Neural cell (in vitro differentiated cells): ENCODE measurements around the gene STK36. TPM values are rescaled to one million over a fixed set of nuclear protein-coding genes. Genes with fewer than 3 reads are reported as not detected.

Experiments used
- H2AFZ ChIP-seq: fragments of 200-600, 300-800 bp; sonication (generic), shearing (Covaris generic); 2 replicates; pipeline ENCODE4 v1.6.0; 2014; ENCODE audit warnings: low read depth, mild to moderate bottlenecking, antibody characterized with exemption, low read length, moderate library complexity
- H3F3A ChIP-seq: fragments of 200-600 bp; shearing (Covaris generic); 2 replicates; pipeline ENCODE4 v1.6.1; 2016; ENCODE audit warnings: mild to moderate bottlenecking, moderate library complexity, mixed read lengths, antibody characterized with exemption, low read length; ENCODE audit not compliant: insufficient read depth, poor library complexity, severe bottlenecking
- H3K27ac ChIP-seq: fragments of 200-600, 300-800 bp; sonication (generic), shearing (Covaris generic); 2 replicates; pipeline ENCODE4 v1.5.1; 2014; ENCODE audit warnings: mild to moderate bottlenecking, low read length, moderate library complexity
- H3K27me3 ChIP-seq: fragments of 300-800, 200-600 bp; sonication (generic), shearing (Covaris generic); 2 replicates; pipeline ENCODE4 v1.6.0; 2014; ENCODE audit warnings: mild to moderate bottlenecking, low read depth, low read length, moderate library complexity; ENCODE audit not compliant: insufficient read depth
- H3K36me3 ChIP-seq: fragments of 300-800, 200-600 bp; sonication (generic), shearing (Covaris generic); 2 replicates; pipeline ENCODE4 v1.5.1; 2014; ENCODE audit warnings: mild to moderate bottlenecking, antibody characterized with exemption, low read length, moderate library complexity; ENCODE audit not compliant: insufficient read depth
- H3K4me2 ChIP-seq: fragments of 300-800, 200-600 bp; sonication (generic), shearing (Covaris generic); 2 replicates; pipeline ENCODE4 v1.6.0; 2014; ENCODE audit warnings: mild to moderate bottlenecking, low read length
- H3K4me3 ChIP-seq: fragments of 300-800, 200-600 bp; sonication (generic), shearing (Covaris generic); 2 replicates; pipeline ENCODE4 v1.5.1; 2014; ENCODE audit warnings: mild to moderate bottlenecking, low read length, moderate library complexity
- H3K79me2 ChIP-seq: fragments of 200-600 bp; shearing (Covaris generic); replicated peaks from 2 replicates; pipeline ENCODE4 v1.6.0; 2014; ENCODE audit warnings: mild to moderate bottlenecking, low read length, moderate library complexity; ENCODE audit not compliant: insufficient read depth
- H3K9ac ChIP-seq: fragments of 300-800, 200-600 bp; sonication (generic), shearing (Covaris generic); 2 replicates; pipeline ENCODE4 v1.6.1; 2016; ENCODE audit warnings: mild to moderate bottlenecking, low read length, mixed read lengths
- H3K9me2 ChIP-seq: fragments of 200-600 bp; shearing (Covaris generic); 2 replicates; pipeline ENCODE4 v1.6.1; 2016; ENCODE audit warnings: mild to moderate bottlenecking, low read length, mixed read lengths; ENCODE audit not compliant: insufficient read depth
- H3K9me3 ChIP-seq: fragments of 200-600, 300-800 bp; sonication (generic), shearing (Covaris generic); 2 replicates; pipeline ENCODE4 v1.6.1; 2016; ENCODE audit warnings: mild to moderate bottlenecking, mixed run types, low read length, moderate library complexity, mixed read lengths
- H4K20me1 ChIP-seq: fragments of 200-600 bp; shearing (Covaris generic); 2 replicates; pipeline ENCODE4 v1.6.1; 2016; ENCODE audit warnings: mild to moderate bottlenecking, mixed run types; ENCODE audit not compliant: insufficient read depth
- EP300 ChIP-seq: fragments of 450-650 bp; conservative IDR thresholded peaks from 2 replicates; pipeline ENCODE4 v1.6.1; 2014; ENCODE audit warnings: antibody characterized with exemption, mild to moderate bottlenecking, moderate library complexity; ENCODE audit not compliant: poor library complexity, severe bottlenecking
- EZH2 ChIP-seq: fragments of 200-600, 300-800 bp; shearing (Covaris generic), sonication (generic); IDR thresholded peaks from 2 replicates; pipeline ENCODE4 v1.6.1; 2014; ENCODE audit warnings: antibody characterized with exemption, low read length, borderline replicate concordance, mild to moderate bottlenecking; ENCODE audit not compliant: insufficient read depth, poor library complexity, severe bottlenecking
- MXI1 ChIP-seq: fragments of 450-650 bp; conservative IDR thresholded peaks from 2 replicates; pipeline ENCODE4 v1.6.1; 2014; ENCODE audit warnings: antibody characterized with exemption, mild to moderate bottlenecking; ENCODE audit not compliant: poor library complexity, severe bottlenecking
- POLR2AphosphoS5 ChIP-seq: IDR thresholded peaks from 2 replicates; pipeline ENCODE4 v1.6.1; 2012
- RAD21 ChIP-seq: fragments of 450-650 bp; conservative IDR thresholded peaks from 2 replicates; pipeline ENCODE4 v1.6.1; 2014; ENCODE audit warnings: antibody characterized with exemption, mild to moderate bottlenecking, moderate library complexity
- SMC3 ChIP-seq: fragments of 450-650 bp; conservative IDR thresholded peaks from 2 replicates; pipeline ENCODE4 v1.6.1; 2014; ENCODE audit warnings: antibody characterized with exemption, mild to moderate bottlenecking, moderate library complexity; ENCODE audit not compliant: poor library complexity
- TAF1 ChIP-seq: IDR thresholded peaks from 2 replicates; pipeline ENCODE4 v1.6.1; 2012; ENCODE audit warnings: low read depth
- polyA plus RNA-seq: library from polyadenylated mRNA; depleted of rRNA; stranded (reverse); fragments of >200 nt; gene quantifications from 2 replicates; pipeline ENCODE4 v1.2.3, GENCODE V29; 2014
- TF ChIP-seq, protein P1 (sequence below): IDR thresholded peaks from 2 replicates; pipeline ENCODE4 v1.6.1; 2012; ENCODE audit warnings: borderline replicate concordance
- TF ChIP-seq, protein P2 (sequence below): fragments of 450-650 bp; IDR thresholded peaks from 2 replicates; pipeline ENCODE4 v1.5.1; 2014; ENCODE audit warnings: antibody characterized with exemption, mild to moderate bottlenecking, moderate library complexity; ENCODE audit not compliant: poor library complexity, severe bottlenecking

The STK36 gene
- polyA plus RNA-seq, 1 donor from 2014 or later = 69.7 TPM

DNA sequence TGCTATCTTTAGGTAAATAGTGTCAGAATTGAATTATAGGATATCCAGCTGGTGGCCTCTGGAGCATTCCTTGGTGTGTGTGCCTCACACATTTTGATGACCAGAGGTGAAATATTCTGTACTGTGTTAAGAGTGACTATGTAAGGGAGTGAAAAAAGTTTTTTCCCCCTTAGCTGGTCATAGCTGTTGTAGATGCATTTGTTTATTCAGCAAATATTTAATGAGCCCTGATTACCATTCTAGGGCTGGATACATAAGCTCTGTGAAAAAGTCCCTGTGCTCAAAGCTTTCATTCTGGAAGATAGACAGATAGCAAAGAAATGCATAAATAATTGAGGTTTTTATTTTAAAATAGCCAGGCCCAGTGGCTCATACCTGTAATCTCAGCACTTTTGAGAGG is 49.6 kb downstream of the STK36 start:
- no peak for TF ChIP-seq TAF1
- TF ChIP-seq, protein P1, sequence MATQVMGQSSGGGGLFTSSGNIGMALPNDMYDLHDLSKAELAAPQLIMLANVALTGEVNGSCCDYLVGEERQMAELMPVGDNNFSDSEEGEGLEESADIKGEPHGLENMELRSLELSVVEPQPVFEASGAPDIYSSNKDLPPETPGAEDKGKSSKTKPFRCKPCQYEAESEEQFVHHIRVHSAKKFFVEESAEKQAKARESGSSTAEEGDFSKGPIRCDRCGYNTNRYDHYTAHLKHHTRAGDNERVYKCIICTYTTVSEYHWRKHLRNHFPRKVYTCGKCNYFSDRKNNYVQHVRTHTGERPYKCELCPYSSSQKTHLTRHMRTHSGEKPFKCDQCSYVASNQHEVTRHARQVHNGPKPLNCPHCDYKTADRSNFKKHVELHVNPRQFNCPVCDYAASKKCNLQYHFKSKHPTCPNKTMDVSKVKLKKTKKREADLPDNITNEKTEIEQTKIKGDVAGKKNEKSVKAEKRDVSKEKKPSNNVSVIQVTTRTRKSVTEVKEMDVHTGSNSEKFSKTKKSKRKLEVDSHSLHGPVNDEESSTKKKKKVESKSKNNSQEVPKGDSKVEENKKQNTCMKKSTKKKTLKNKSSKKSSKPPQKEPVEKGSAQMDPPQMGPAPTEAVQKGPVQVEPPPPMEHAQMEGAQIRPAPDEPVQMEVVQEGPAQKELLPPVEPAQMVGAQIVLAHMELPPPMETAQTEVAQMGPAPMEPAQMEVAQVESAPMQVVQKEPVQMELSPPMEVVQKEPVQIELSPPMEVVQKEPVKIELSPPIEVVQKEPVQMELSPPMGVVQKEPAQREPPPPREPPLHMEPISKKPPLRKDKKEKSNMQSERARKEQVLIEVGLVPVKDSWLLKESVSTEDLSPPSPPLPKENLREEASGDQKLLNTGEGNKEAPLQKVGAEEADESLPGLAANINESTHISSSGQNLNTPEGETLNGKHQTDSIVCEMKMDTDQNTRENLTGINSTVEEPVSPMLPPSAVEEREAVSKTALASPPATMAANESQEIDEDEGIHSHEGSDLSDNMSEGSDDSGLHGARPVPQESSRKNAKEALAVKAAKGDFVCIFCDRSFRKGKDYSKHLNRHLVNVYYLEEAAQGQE = no peak
- TF ChIP-seq EP300 = no peak
- Histone ChIP-seq H3K79me2 (peaks cover 4% of the 10 kb centered on the region), H3K27me3 (no peaks in the 10 kb centered on the region), H3K27ac (no peak overlapping the region), H3K4me3 (no peak overlapping the region), H3F3A (no peaks in the 10 kb centered on the region), H3K4me2 (no peak overlapping the region), H3K9me3 (no peaks in the 10 kb centered on the region), H3K9ac (no peak overlapping the region), H2AFZ (no peak overlapping the region), H3K36me3 (no peaks in the 10 kb centered on the region), H4K20me1 (no peaks in the 10 kb centered on the region), H3K9me2 (no peaks in the 10 kb centered on the region)

DNA sequence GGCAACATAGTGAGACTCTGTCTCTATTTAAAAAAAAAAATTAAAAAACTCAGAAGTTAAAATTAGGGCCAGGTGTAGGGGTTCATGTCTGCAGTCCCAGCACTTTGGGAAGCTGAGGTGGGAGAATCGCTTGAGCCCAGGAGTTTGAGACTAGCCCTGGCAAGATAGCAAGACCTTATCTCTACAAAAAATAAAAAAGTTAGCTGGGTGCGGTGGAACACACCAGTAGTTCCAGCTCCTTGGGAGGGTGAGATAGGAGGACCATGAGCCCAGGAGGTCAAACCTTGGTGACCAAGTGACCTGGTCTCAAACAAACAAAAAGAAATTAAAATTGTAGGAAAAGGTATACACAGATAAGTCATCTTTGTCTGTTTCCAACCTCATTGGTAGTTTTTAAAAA is 50.0 kb downstream of the STK36 start:
- Histone ChIP-seq H3K9me2 (no peaks in the 10 kb centered on the region), H3F3A (no peaks in the 10 kb centered on the region), H3K4me2 (no peak overlapping the region), H3K4me3 (no peak overlapping the region), H3K79me2 (peaks cover 4% of the 10 kb centered on the region), H3K27ac (no peak overlapping the region), H3K9me3 (no peaks in the 10 kb centered on the region), H3K9ac (no peak overlapping the region), H2AFZ (no peak overlapping the region), H3K36me3 (no peaks in the 10 kb centered on the region), H4K20me1 (no peaks in the 10 kb centered on the region), H3K27me3 (no peaks in the 10 kb centered on the region)
- no peak for TF ChIP-seq EP300
- TF ChIP-seq POLR2AphosphoS5 = no peak
- no peak for TF ChIP-seq SMC3
- TF ChIP-seq, protein P1 = no peak
- no peak for TF ChIP-seq RAD21
- TF ChIP-seq, protein P2, sequence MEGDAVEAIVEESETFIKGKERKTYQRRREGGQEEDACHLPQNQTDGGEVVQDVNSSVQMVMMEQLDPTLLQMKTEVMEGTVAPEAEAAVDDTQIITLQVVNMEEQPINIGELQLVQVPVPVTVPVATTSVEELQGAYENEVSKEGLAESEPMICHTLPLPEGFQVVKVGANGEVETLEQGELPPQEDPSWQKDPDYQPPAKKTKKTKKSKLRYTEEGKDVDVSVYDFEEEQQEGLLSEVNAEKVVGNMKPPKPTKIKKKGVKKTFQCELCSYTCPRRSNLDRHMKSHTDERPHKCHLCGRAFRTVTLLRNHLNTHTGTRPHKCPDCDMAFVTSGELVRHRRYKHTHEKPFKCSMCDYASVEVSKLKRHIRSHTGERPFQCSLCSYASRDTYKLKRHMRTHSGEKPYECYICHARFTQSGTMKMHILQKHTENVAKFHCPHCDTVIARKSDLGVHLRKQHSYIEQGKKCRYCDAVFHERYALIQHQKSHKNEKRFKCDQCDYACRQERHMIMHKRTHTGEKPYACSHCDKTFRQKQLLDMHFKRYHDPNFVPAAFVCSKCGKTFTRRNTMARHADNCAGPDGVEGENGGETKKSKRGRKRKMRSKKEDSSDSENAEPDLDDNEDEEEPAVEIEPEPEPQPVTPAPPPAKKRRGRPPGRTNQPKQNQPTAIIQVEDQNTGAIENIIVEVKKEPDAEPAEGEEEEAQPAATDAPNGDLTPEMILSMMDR = no peak
- no peak for TF ChIP-seq TAF1
- TF ChIP-seq MXI1 = no peak
- TF ChIP-seq EZH2 = no peak
